ENCODE results near the gene RBM17. TPM values are rescaled to one million over a fixed set of nuclear protein-coding genes. Genes with fewer than 3 reads are reported as not detected.
A peak's percentile ranks its signal among the peaks of the same experiment; 100 is the strongest.

The RBM17 gene
- total RNA-seq, 1 donor from 2014 or later: 80.1 TPM

- H3K27ac Mint-ChIP-seq (ENCODE audit: unreplicated experiment): no peak overlapping the region
- peaks cover 44% of the 10 kb centered on the region for H3K27me3 Mint-ChIP-seq (ENCODE audit: unreplicated experiment)
- H3K9me3 Mint-ChIP-seq (ENCODE audit: unreplicated experiment): no peaks in the 10 kb centered on the region
- H3K36me3 Mint-ChIP-seq (ENCODE audit: unreplicated experiment): no peaks in the 10 kb centered on the region
- no peak overlapping the region for H3K4me3 Mint-ChIP-seq (ENCODE audit: unreplicated experiment)
- DNase-seq (ENCODE audit: extremely low spot score, unreplicated experiment): no peak
- H3K4me1 Mint-ChIP-seq (ENCODE audit: unreplicated experiment): no peaks in the 10 kb centered on the region
- TF ChIP-seq CTCF (IDR thresholded peaks at IDR 0.05): no peak
These were observed 9.8 kb upstream of the RBM17 start for GRCh38 chr10:6079044-6079443.

GRCh38 chr10:6080417-6080973 lies 8.3 kb upstream of the RBM17 start:
- Mint-ChIP-seq H3K9me3 (ENCODE audit: unreplicated experiment) (no peaks in the 10 kb centered on the region), H3K36me3 (ENCODE audit: unreplicated experiment) (no peaks in the 10 kb centered on the region), H3K27ac (ENCODE audit: unreplicated experiment) (no peak overlapping the region), H3K4me3 (ENCODE audit: unreplicated experiment) (no peak overlapping the region), H3K27me3 (ENCODE audit: unreplicated experiment) (peaks cover 38% of the 10 kb centered on the region), H3K4me1 (ENCODE audit: unreplicated experiment) (peaks cover 1% of the 10 kb centered on the region)
- DNase-seq (ENCODE audit: extremely low spot score, unreplicated experiment): no peak
- no peak for TF ChIP-seq CTCF (IDR thresholded peaks at IDR 0.05)

- Mint-ChIP-seq H3K27me3 (ENCODE audit: unreplicated experiment) (peaks cover 41% of the 10 kb centered on the region), H3K36me3 (ENCODE audit: unreplicated experiment) (no peaks in the 10 kb centered on the region), H3K9me3 (ENCODE audit: unreplicated experiment) (no peaks in the 10 kb centered on the region), H3K27ac (ENCODE audit: unreplicated experiment) (no peak overlapping the region), H3K4me3 (ENCODE audit: unreplicated experiment) (no peak overlapping the region), H3K4me1 (ENCODE audit: unreplicated experiment) (peaks cover 8% of the 10 kb centered on the region)
- no peak for TF ChIP-seq CTCF (IDR thresholded peaks at IDR 0.05)
- DNase-seq (ENCODE audit: extremely low spot score, unreplicated experiment): no peak
These were observed 6.1 kb upstream of the RBM17 start for GRCh38 chr10:6082496-6083395.

GRCh38 chr10:6083523-6084475 lies 5.0 kb upstream of the RBM17 start:
- Mint-ChIP-seq H3K4me3 (ENCODE audit: unreplicated experiment) (no peak overlapping the region), H3K4me1 (ENCODE audit: unreplicated experiment) (peaks cover 12% of the 10 kb centered on the region), H3K9me3 (ENCODE audit: unreplicated experiment) (no peaks in the 10 kb centered on the region), H3K27me3 (ENCODE audit: unreplicated experiment) (peaks cover 46% of the 10 kb centered on the region), H3K27ac (ENCODE audit: unreplicated experiment) (no peak overlapping the region), H3K36me3 (ENCODE audit: unreplicated experiment) (no peaks in the 10 kb centered on the region)
- DNase-seq (ENCODE audit: extremely low spot score, unreplicated experiment): peak; percentile 42
- no peak for TF ChIP-seq CTCF (IDR thresholded peaks at IDR 0.05)
